ENCODE data around the gene AVPR2. TPM values are rescaled to one million over a fixed set of nuclear protein-coding genes. Genes with fewer than 3 reads are reported as not detected.

The AVPR2 gene
- total and polyA plus RNA-seq, 9 of the 15 experiments (the other 6 are each of a cell fraction or from before 2014, with no cell fraction given): not detected

DNA sequence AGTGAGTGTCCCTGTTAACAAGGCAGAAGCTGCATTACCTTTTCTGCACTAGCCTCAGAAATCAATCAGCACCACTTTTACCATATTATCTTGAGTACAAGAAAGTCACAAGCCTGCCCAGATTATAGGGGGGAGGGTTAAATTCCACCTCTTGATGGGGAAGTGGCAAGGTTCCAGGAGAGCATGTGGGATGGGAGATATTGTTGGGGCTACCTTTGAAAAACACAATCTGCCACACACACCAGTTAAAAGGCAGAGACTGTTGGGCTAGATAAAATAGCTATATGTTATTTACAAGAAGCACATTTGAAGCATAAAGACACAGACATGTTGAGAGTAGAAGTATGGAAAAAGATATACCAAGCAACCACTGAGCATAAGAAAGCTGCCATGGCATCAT lies 6.6 kb upstream of the AVPR2 start (continued):
- TF ChIP-seq, protein P1, sequence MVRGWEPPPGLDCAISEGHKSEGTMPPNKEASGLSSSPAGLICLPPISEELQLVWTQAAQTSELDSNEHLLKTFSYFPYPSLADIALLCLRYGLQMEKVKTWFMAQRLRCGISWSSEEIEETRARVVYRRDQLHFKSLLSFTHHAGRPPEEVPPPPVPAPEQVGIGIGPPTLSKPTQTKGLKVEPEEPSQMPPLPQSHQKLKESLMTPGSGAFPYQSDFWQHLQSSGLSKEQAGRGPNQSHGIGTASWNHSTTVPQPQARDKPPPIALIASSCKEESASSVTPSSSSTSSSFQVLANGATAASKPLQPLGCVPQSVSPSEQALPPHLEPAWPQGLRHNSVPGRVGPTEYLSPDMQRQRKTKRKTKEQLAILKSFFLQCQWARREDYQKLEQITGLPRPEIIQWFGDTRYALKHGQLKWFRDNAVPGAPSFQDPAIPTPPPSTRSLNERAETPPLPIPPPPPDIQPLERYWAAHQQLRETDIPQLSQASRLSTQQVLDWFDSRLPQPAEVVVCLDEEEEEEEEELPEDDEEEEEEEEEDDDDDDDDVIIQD (CRISPR knock-in tag; IDR thresholded peaks at IDR 0.05): no peak
- TF ChIP-seq ZNF232 (CRISPR knock-in tag; IDR thresholded peaks at IDR 0.05): no peak
- TF ChIP-seq, protein P2, sequence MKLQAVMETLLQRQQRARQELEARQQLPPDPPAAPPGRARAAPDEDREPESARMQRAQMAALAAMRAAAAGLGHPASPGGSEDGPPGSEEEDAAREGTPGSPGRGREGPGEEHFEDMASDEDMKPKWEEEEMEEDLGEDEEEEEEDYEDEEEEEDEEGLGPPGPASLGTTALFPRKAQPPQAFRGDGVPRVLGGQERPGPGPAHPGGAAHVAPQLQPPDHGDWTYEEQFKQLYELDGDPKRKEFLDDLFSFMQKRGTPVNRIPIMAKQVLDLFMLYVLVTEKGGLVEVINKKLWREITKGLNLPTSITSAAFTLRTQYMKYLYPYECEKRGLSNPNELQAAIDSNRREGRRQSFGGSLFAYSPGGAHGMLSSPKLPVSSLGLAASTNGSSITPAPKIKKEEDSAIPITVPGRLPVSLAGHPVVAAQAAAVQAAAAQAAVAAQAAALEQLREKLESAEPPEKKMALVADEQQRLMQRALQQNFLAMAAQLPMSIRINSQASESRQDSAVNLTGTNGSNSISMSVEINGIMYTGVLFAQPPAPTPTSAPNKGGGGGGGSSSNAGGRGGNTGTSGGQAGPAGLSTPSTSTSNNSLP (IDR thresholded peaks at IDR 0.05; ENCODE audit: borderline replicate concordance, low read depth, low read length): peak; percentile 71; the same call in 1 of the 2 replicates
- no peak for TF ChIP-seq TGIF2 (CRISPR knock-in tag; IDR thresholded peaks at IDR 0.05)
- TF ChIP-seq TAF1 (IDR thresholded peaks at IDR 0.05; ENCODE audit: control insufficient read depth, extremely low read depth, insufficient read depth, low read length, severe bottlenecking): peak; percentile 19
- TF ChIP-seq, protein P3, sequence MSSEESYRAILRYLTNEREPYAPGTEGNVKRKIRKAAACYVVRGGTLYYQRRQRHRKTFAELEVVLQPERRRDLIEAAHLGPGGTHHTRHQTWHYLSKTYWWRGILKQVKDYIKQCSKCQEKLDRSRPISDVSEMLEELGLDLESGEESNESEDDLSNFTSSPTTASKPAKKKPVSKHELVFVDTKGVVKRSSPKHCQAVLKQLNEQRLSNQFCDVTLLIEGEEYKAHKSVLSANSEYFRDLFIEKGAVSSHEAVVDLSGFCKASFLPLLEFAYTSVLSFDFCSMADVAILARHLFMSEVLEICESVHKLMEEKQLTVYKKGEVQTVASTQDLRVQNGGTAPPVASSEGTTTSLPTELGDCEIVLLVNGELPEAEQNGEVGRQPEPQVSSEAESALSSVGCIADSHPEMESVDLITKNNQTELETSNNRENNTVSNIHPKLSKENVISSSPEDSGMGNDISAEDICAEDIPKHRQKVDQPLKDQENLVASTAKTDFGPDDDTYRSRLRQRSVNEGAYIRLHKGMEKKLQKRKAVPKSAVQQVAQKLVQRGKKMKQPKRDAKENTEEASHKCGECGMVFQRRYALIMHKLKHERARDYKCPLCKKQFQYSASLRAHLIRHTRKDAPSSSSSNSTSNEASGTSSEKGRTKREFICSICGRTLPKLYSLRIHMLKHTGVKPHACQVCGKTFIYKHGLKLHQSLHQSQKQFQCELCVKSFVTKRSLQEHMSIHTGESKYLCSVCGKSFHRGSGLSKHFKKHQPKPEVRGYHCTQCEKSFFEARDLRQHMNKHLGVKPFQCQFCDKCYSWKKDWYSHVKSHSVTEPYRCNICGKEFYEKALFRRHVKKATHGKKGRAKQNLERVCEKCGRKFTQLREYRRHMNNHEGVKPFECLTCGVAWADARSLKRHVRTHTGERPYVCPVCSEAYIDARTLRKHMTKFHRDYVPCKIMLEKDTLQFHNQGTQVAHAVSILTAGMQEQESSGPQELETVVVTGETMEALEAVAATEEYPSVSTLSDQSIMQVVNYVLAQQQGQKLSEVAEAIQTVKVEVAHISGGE (CRISPR knock-in tag; IDR thresholded peaks at IDR 0.05): peak in 1 of 3 experiments; percentile 87; a peak in 2 of 6 replicates
- TF ChIP-seq, protein P4, sequence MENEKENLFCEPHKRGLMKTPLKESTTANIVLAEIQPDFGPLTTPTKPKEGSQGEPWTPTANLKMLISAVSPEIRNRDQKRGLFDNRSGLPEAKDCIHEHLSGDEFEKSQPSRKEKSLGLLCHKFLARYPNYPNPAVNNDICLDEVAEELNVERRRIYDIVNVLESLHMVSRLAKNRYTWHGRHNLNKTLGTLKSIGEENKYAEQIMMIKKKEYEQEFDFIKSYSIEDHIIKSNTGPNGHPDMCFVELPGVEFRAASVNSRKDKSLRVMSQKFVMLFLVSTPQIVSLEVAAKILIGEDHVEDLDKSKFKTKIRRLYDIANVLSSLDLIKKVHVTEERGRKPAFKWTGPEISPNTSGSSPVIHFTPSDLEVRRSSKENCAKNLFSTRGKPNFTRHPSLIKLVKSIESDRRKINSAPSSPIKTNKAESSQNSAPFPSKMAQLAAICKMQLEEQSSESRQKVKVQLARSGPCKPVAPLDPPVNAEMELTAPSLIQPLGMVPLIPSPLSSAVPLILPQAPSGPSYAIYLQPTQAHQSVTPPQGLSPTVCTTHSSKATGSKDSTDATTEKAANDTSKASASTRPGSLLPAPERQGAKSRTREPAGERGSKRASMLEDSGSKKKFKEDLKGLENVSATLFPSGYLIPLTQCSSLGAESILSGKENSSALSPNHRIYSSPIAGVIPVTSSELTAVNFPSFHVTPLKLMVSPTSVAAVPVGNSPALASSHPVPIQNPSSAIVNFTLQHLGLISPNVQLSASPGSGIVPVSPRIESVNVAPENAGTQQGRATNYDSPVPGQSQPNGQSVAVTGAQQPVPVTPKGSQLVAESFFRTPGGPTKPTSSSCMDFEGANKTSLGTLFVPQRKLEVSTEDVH (IDR thresholded peaks at IDR 0.05; ENCODE audit: low read depth, partially characterized antibody): no peak
- peak; percentile 87 for TF ChIP-seq NBN (IDR thresholded peaks at IDR 0.05; ENCODE audit: low read depth)
- TF ChIP-seq RFX7 (CRISPR knock-in tag; IDR thresholded peaks at IDR 0.05): no peak
- TF ChIP-seq, protein P5, sequence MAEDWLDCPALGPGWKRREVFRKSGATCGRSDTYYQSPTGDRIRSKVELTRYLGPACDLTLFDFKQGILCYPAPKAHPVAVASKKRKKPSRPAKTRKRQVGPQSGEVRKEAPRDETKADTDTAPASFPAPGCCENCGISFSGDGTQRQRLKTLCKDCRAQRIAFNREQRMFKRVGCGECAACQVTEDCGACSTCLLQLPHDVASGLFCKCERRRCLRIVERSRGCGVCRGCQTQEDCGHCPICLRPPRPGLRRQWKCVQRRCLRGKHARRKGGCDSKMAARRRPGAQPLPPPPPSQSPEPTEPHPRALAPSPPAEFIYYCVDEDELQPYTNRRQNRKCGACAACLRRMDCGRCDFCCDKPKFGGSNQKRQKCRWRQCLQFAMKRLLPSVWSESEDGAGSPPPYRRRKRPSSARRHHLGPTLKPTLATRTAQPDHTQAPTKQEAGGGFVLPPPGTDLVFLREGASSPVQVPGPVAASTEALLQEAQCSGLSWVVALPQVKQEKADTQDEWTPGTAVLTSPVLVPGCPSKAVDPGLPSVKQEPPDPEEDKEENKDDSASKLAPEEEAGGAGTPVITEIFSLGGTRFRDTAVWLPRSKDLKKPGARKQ (CRISPR knock-in tag; IDR thresholded peaks at IDR 0.05): no peak
- TF ChIP-seq ATF7 (IDR thresholded peaks at IDR 0.05): peak; percentile 58
- TF ChIP-seq CHD4 (IDR thresholded peaks at IDR 0.05; ENCODE audit: insufficient read depth, insufficient replicate concordance, low read depth, low read length, poor library complexity, severe bottlenecking): no peak
- TF ChIP-seq SMARCB1 (IDR thresholded peaks at IDR 0.05; ENCODE audit: insufficient read length, low read depth): no peak
- no peak for TF ChIP-seq TFAM (CRISPR knock-in tag; conservative IDR thresholded peaks at IDR 0.05)
- no peak for TF ChIP-seq STAG1 (CRISPR knock-in tag; IDR thresholded peaks at IDR 0.05; ENCODE audit: borderline replicate concordance)
- TF ChIP-seq PTTG1 (tag; IDR thresholded peaks at IDR 0.05; ENCODE audit: low read depth): no peak

Data from K562 (cell line).